K562 (cell line): ENCODE measurements around the gene KRTAP2-2. TPM values are rescaled to one million over a fixed set of nuclear protein-coding genes. Genes with fewer than 3 reads are reported as not detected.

Source experiments
- ATAC-seq: fragments of 200-7000 bp; cut with Tn5 transposase; 3 replicates; pipeline ENCODE4 v1.9.1; 2020; ENCODE audit warnings: moderate library complexity
- BruUV-seq: library from RNA; stranded (reverse); fragments of 400-500 nt; replicated peaks from 2 replicates; lab custom pipeline; 2021; lab: Mats Ljungman, UMichigan
- CTCF ChIA-PET: fragments of 300-600 bp; formaldehyde crosslinking; extraction: SDS; loops from one replicate; lab custom pipeline; 2021; ENCODE audit warnings: low intra/inter-chr PET ratio; lab: Yijun Ruan, JAX
- POLR2A ChIA-PET: fragments of 300-600, 350-650 bp; sonication (Branson Sonifier 250); formaldehyde crosslinking; extraction: SDS; loops from one replicate; lab custom pipeline; 2021; ENCODE audit warnings: antibody characterized with exemption, inconsistent platforms; lab: Yijun Ruan, JAX
- DNase-seq, 4 experiments: peaks; one replicate each; pipeline versions ENCODE4 v3.0.0 to v3.0.0-alpha.2; 2011 to 2018; ENCODE audit warnings: low spot score in 3 of 4, mixed read lengths in 3 of 4; ENCODE audit errors: extremely low read depth in 1 of 4
- FAIRE-seq: peaks from 2 replicates; lab custom pipeline; 2011; peaks lifted over from hg19 to GRCh38; lab: Jason Lieb, UNC
- H2AFZ ChIP-seq: 2 replicates; pipeline ENCODE4 v1.6.0; 2011; ENCODE audit warnings: low read depth, low read length, control low read depth, inconsistent platforms
- H3K27ac ChIP-seq: fragments of 200-600 bp; 3 replicates; pipeline ENCODE4 v1.8.0; 2011; ENCODE audit warnings: low read depth, mild to moderate bottlenecking, control low read depth, inconsistent platforms, low read length, moderate library complexity, mixed read lengths; ENCODE audit errors: extremely low read depth
- H3K27me3 ChIP-seq, 2 experiments: fragments of 300-600 bp in 1 of 2; 2 replicates in 1 of 2; 3 replicates in 1 of 2; pipeline versions ENCODE4 v1.6.0 to v1.8.0; 2011; ENCODE audit warnings: inconsistent platforms in 2 of 2, low read length in 2 of 2, mild to moderate bottlenecking in 1 of 2, mixed read lengths in 1 of 2, moderate library complexity in 1 of 2; ENCODE audit not compliant: control insufficient read depth in 2 of 2, insufficient read depth in 2 of 2
- H3K36me3 ChIP-seq: fragments of 300-600 bp; 3 replicates; pipeline ENCODE4 v1.8.0; 2011; ENCODE audit warnings: mild to moderate bottlenecking, low read length, inconsistent platforms; ENCODE audit not compliant: control insufficient read depth, insufficient read depth
- H3K4me1 ChIP-seq, 2 experiments: fragments of 200-600 bp in 1 of 2; replicated peaks in 1 of 2; 2 replicates in 1 of 2; 3 replicates in 1 of 2; pipeline versions ENCODE4 v1.5.1 to v1.8.0; 2011; ENCODE audit warnings: inconsistent platforms in 2 of 2, low read length in 2 of 2, mild to moderate bottlenecking in 1 of 2, mixed read lengths in 1 of 2, moderate library complexity in 1 of 2; ENCODE audit not compliant: control insufficient read depth in 2 of 2, insufficient read depth in 2 of 2
- H3K4me2 ChIP-seq: 2 replicates; pipeline ENCODE4 v1.6.1; 2011; ENCODE audit warnings: low read length, control low read depth, inconsistent platforms, mixed read lengths; ENCODE audit not compliant: insufficient read depth
- H3K4me3 ChIP-seq: fragments of 200-600 bp; sonication (generic), shearing (Covaris generic); 2 replicates; pipeline ENCODE4 v1.5.1; 2016; ENCODE audit warnings: control low read depth, inconsistent platforms
- H3K79me2 ChIP-seq: fragments of 200-600 bp; 3 replicates; pipeline ENCODE4 v1.8.0; 2011; ENCODE audit warnings: low read length, inconsistent platforms; ENCODE audit not compliant: control insufficient read depth, insufficient read depth
- H3K9ac ChIP-seq, 2 experiments: 2 replicates each; pipeline versions ENCODE4 v1.6.0 to v1.6.1; 2011; ENCODE audit warnings: low read depth in 2 of 2, low read length in 2 of 2, control low read depth in 1 of 2, inconsistent platforms in 1 of 2, mild to moderate bottlenecking in 1 of 2, mixed read lengths in 1 of 2; ENCODE audit not compliant: insufficient read depth in 1 of 2
- H3K9me1 ChIP-seq: one replicate; pipeline ENCODE4 v1.6.0; 2011; ENCODE audit warnings: inconsistent platforms, mild to moderate bottlenecking, low read length, moderate library complexity; ENCODE audit not compliant: control insufficient read depth, insufficient read depth
- H3K9me3 ChIP-seq: replicated peaks from 2 replicates; pipeline ENCODE4 v1.5.1; 2011; ENCODE audit warnings: low read depth, low read length, inconsistent platforms; ENCODE audit not compliant: control insufficient read depth, insufficient read depth
- H4K20me1 ChIP-seq: replicated peaks from 2 replicates; pipeline ENCODE4 v1.6.1; 2011; ENCODE audit warnings: low read length, inconsistent platforms, mixed read lengths; ENCODE audit not compliant: control insufficient read depth, insufficient read depth
- BCOR ChIP-seq: fragments of 450-650 bp; IDR thresholded peaks from 2 replicates; pipeline ENCODE4 v1.6.1; 2016
- CCAR2 ChIP-seq: fragments of 200-400 bp; formaldehyde crosslinking; IDR thresholded peaks from 2 replicates; pipeline ENCODE4 v1.6.1; 2017; ENCODE audit warnings: mild to moderate bottlenecking, low read depth, low read length
- CEBPB ChIP-seq: fragments of 450-650 bp; IDR thresholded peaks from 2 replicates; pipeline ENCODE4 v1.6.1; 2016; ENCODE audit warnings: missing genetic modification characterization, missing compliant biosample characterization
- ELF4 ChIP-seq: fragments of 450-650 bp; formaldehyde crosslinking; IDR thresholded peaks from 2 replicates; pipeline ENCODE4 v1.4.0; 2022; ENCODE audit warnings: missing genetic modification characterization
- MAZ ChIP-seq, 2 experiments: fragments of 450-650 bp in 1 of 2; sonication (generic) in 1 of 2; formaldehyde crosslinking; IDR thresholded peaks in 1 of 2; conservative IDR thresholded peaks in 1 of 2; 2 replicates each; pipeline versions ENCODE4 v1.4.0 to v1.5.0; 2020; ENCODE audit warnings: mild to moderate bottlenecking in 1 of 2, missing genetic modification reagents in 1 of 2
- NELFE ChIP-seq: IDR thresholded peaks from 2 replicates; pipeline ENCODE4 v1.6.1; 2011; ENCODE audit warnings: mild to moderate bottlenecking; ENCODE audit not compliant: insufficient read depth, insufficient read length
- ZFP30 ChIP-seq: fragments of 250-450 bp; sonication (Bioruptor Pico); IDR thresholded peaks from 2 replicates; pipeline ENCODE4 v1.8.0; 2022; ENCODE audit warnings: moderate library complexity, mild to moderate bottlenecking, inconsistent platforms, borderline replicate concordance
- ZNF507 ChIP-seq: conservative IDR thresholded peaks from 2 replicates; pipeline ENCODE4 v1.6.1; 2017; ENCODE audit warnings: missing genetic modification characterization, missing compliant biosample characterization
- in situ Hi-C: fragments of 300-500 bp; cut with MboI; formaldehyde crosslinking; loops from 4 replicates; pipeline ENCODE4 v1.15.0; 2018; ENCODE audit warnings: inconsistent platforms, mixed read lengths
- intact Hi-C: fragments of 100-400 bp; cut with micrococcal nuclease; formaldehyde crosslinking; loops from 2 replicates; pipeline ENCODE4 v1.14.2; 2022
- polyA plus RNA-seq, 8 experiments: library from polyadenylated mRNA; depleted of rRNA in 4 of 8; stranded (reverse) in 5 of 8; unstranded in 3 of 8; fragments of >200 nt; fragmentation: Nextera tagmentation in 2 of 8; fragmentation: Illumina TruSeq in 1 of 8; extraction: Ambion mirVana in 2 of 8; extraction: Trizol in 1 of 8; gene quantifications; 2 replicates each; pipeline versions ENCODE4 v1.2.1 to v1.2.3, GENCODE V29; 2011 to 2014; ENCODE audit warnings: inconsistent platforms in 1 of 8, missing spikeins in 1 of 8
- total RNA-seq, 7 experiments: library from RNA; depleted of rRNA in 6 of 7; stranded (reverse); fragments of >200 nt in 6 of 7; fragmentation: Illumina TruSeq in 2 of 7; extraction: Trizol in 2 of 7; gene quantifications; 2 replicates each; pipeline versions ENCODE4 v1.2.1 to v1.2.3, GENCODE V29; 2011 to 2021; ENCODE audit warnings: low replicate concordance in 1 of 7
- TF ChIP-seq, protein P1 (sequence below), 3 experiments: fragments of 200-800 bp in 1 of 3; fragments of 250-450 bp in 1 of 3; fragments of 450-650 bp in 1 of 3; sonication (Bioruptor Pico) in 1 of 3; sonication (Bioruptor generic) in 1 of 3; formaldehyde crosslinking in 1 of 3; IDR thresholded peaks; 2 replicates each; pipeline versions ENCODE4 v1.6.1 to v1.8.0; 2016 to 2022; ENCODE audit warnings: mild to moderate bottlenecking in 2 of 3, missing genetic modification characterization in 2 of 3, missing compliant biosample characterization in 1 of 3, moderate library complexity in 1 of 3
- TF ChIP-seq, protein P2 (sequence below): sonication (generic); formaldehyde crosslinking; IDR thresholded peaks from 2 replicates; pipeline ENCODE4 v1.8.1; 2022; ENCODE audit warnings: missing genetic modification reagents
- TF ChIP-seq, protein P3 (sequence below): IDR thresholded peaks from 2 replicates; pipeline ENCODE4 v1.6.1; 2016; ENCODE audit warnings: missing genetic modification characterization, missing compliant biosample characterization

KRTAP2-2 gene
- total and polyA plus RNA-seq, 9 of the 15 experiments (the other 6 are each of a cell fraction or from before 2014, with no cell fraction given), result not detected

DNA sequence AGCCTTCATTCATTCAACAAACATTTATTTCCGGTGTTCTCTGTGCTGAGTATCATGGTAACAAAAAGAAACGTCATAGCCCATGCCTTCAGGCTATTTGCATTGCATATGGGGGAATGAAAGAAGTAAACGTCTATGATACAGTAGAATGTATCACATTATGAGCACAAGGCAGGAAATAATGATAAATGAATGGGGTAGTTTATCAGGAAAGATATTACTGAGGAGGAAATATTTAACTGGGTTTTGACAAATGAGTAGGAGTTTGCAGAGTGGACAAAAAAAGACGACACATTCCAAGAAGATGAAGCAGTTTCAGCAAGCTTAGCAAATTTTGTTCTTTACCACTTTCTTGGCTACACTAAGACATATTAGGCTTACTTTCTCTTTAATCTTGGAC, 27.6 kb upstream of the KRTAP2-2 start (continued):
- TF ChIP-seq, protein P1, sequence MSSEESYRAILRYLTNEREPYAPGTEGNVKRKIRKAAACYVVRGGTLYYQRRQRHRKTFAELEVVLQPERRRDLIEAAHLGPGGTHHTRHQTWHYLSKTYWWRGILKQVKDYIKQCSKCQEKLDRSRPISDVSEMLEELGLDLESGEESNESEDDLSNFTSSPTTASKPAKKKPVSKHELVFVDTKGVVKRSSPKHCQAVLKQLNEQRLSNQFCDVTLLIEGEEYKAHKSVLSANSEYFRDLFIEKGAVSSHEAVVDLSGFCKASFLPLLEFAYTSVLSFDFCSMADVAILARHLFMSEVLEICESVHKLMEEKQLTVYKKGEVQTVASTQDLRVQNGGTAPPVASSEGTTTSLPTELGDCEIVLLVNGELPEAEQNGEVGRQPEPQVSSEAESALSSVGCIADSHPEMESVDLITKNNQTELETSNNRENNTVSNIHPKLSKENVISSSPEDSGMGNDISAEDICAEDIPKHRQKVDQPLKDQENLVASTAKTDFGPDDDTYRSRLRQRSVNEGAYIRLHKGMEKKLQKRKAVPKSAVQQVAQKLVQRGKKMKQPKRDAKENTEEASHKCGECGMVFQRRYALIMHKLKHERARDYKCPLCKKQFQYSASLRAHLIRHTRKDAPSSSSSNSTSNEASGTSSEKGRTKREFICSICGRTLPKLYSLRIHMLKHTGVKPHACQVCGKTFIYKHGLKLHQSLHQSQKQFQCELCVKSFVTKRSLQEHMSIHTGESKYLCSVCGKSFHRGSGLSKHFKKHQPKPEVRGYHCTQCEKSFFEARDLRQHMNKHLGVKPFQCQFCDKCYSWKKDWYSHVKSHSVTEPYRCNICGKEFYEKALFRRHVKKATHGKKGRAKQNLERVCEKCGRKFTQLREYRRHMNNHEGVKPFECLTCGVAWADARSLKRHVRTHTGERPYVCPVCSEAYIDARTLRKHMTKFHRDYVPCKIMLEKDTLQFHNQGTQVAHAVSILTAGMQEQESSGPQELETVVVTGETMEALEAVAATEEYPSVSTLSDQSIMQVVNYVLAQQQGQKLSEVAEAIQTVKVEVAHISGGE (CRISPR knock-in tag; IDR thresholded peaks at IDR 0.05), result no peak
- no peak for TF ChIP-seq MAZ (CRISPR knock-in tag; conservative IDR thresholded peaks at IDR 0.05 in 1 of 2, IDR thresholded peaks at IDR 0.05 in 1 of 2)
- no peak for TF ChIP-seq BCOR
- TF ChIP-seq, protein P2, sequence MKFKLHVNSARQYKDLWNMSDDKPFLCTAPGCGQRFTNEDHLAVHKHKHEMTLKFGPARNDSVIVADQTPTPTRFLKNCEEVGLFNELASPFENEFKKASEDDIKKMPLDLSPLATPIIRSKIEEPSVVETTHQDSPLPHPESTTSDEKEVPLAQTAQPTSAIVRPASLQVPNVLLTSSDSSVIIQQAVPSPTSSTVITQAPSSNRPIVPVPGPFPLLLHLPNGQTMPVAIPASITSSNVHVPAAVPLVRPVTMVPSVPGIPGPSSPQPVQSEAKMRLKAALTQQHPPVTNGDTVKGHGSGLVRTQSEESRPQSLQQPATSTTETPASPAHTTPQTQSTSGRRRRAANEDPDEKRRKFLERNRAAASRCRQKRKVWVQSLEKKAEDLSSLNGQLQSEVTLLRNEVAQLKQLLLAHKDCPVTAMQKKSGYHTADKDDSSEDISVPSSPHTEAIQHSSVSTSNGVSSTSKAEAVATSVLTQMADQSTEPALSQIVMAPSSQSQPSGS (CRISPR knock-in tag), result no peak
- no peak for TF ChIP-seq CEBPB
- no peak for TF ChIP-seq ZNF507

DNA sequence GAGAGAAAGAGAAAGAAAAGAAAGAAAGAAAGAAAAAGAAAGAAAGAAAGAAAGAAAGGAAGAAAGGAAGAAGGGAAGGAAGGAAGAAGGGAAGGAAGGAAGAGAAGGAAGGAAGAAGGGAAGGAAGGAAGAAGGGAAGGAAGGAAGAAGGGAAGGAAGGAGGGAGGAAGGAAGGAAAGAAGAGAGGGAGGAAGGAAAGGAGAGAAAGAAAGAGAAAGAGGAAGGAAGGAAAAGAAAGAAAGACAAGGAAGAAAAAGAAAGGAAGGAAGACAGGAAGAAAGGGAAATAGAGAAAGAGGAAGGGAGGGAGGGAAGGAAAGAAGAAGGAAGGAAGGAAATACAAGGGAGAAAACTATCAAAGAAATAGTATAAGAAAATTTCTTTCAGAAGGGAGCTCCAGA, 21.8 kb upstream of the KRTAP2-2 start:
- in situ Hi-C loops (no loop called here), intact Hi-C loops (no loop called here)
- H3K4me1 ChIP-seq, result no peaks in the 10 kb centered on the region
- CTCF ChIA-PET, result no interaction called here
- no peak overlapping the region for H3K4me3 ChIP-seq
- no peaks in the 10 kb centered on the region for H4K20me1 ChIP-seq
- FAIRE-seq (no peak), DNase-seq (no peak), ATAC-seq (no peak)
- H3K36me3 ChIP-seq, result no peaks in the 10 kb centered on the region
- H3K4me2 ChIP-seq, result no peak overlapping the region
- no peak overlapping the region for H3K9ac ChIP-seq
- POLR2A ChIA-PET, result no interaction called here
- BruUV-seq, result no TSS peak
- no peaks in the 10 kb centered on the region for H3K9me1 ChIP-seq
- H3K79me2 ChIP-seq, result no peaks in the 10 kb centered on the region
- H3K9me3 ChIP-seq, result no peaks in the 10 kb centered on the region
- no peaks in the 10 kb centered on the region for H3K27me3 ChIP-seq
- H3K27ac ChIP-seq, result no peak overlapping the region
- TF ChIP-seq, protein P3, sequence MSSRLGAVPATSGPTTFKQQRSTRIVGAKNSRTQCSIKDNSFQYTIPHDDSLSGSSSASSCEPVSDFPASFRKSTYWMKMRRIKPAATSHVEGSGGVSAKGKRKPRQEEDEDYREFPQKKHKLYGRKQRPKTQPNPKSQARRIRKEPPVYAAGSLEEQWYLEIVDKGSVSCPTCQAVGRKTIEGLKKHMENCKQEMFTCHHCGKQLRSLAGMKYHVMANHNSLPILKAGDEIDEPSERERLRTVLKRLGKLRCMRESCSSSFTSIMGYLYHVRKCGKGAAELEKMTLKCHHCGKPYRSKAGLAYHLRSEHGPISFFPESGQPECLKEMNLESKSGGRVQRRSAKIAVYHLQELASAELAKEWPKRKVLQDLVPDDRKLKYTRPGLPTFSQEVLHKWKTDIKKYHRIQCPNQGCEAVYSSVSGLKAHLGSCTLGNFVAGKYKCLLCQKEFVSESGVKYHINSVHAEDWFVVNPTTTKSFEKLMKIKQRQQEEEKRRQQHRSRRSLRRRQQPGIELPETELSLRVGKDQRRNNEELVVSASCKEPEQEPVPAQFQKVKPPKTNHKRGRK (tag), result peak; percentile 87
- TF ChIP-seq ELF4 (CRISPR knock-in tag), result 0 out of 2 replicates have a peak, but pooled peaks have one; percentile 44
- no peak for TF ChIP-seq NELFE
- no peak for TF ChIP-seq CCAR2
- TF ChIP-seq ZFP30 (CRISPR knock-in tag), result no peak
- no peak overlapping the region for H2AFZ ChIP-seq
